Bronchial epithelial cell (primary cell): ENCODE measurements around the gene MFGE8. TPM values are rescaled to one million over a fixed set of nuclear protein-coding genes. Genes with fewer than 3 reads are reported as not detected.
"Not testable (repeated sequence)": the region's sequence is repeated elsewhere in the genome, so short reads cannot be mapped to it uniquely, and the experiment has no call there.

Experiments
- DNase-seq: peaks from one replicate; pipeline ENCODE4 v3.0.0-alpha.2; 2010; ENCODE audit warnings: low read depth
- FAIRE-seq: peaks from 2 replicates; lab custom pipeline; 2011; peaks lifted over from hg19 to GRCh38; lab: Jason Lieb, UNC
- H3K27me3 ChIP-seq: 2 replicates; pipeline ENCODE4 v1.5.1; 2011; ENCODE audit warnings: low read length; ENCODE audit not compliant: control insufficient read depth, insufficient read depth
- H3K36me3 ChIP-seq: 2 replicates; pipeline ENCODE4 v1.5.1; 2011; ENCODE audit warnings: low read length; ENCODE audit not compliant: control insufficient read depth, insufficient read depth
- H3K4me3 ChIP-seq: 2 replicates; pipeline ENCODE4 v1.5.1; 2011; ENCODE audit warnings: mild to moderate bottlenecking, low read depth, low read length, control low read depth
- CTCF ChIP-seq: IDR thresholded peaks from 2 replicates; pipeline ENCODE4 v1.5.1; 2011; ENCODE audit warnings: mild to moderate bottlenecking, moderate library complexity, low read length, control low read depth, inconsistent platforms; ENCODE audit not compliant: insufficient read depth, severe bottlenecking
- total RNA-seq: library from RNA; depleted of rRNA; stranded (reverse); fragments of >200 nt; gene quantifications from 2 replicates; pipeline ENCODE4 v1.2.1, GENCODE V29; 2014

MFGE8 gene
- total RNA-seq, 1 donor from 2014 or later = 24.0 TPM

- no peak for TF ChIP-seq CTCF
- FAIRE-seq (no peak), DNase-seq (no peak)
- Histone ChIP-seq H3K4me3 (no peak overlapping the region), H3K27me3 (no peaks in the 10 kb centered on the region), H3K36me3 (no peaks in the 10 kb centered on the region)
Observed at GRCh38 chr15:88950600-88951160, 37.5 kb upstream of the MFGE8 start.

GRCh38 chr15:88949734-88950400 lies 36.7 kb upstream of the MFGE8 start:
- Histone ChIP-seq H3K36me3 (no peaks in the 10 kb centered on the region), H3K27me3 (no peaks in the 10 kb centered on the region), H3K4me3 (no peak overlapping the region)
- FAIRE-seq (no peak), DNase-seq (no peak)
- TF ChIP-seq CTCF = no peak

GRCh38 chr15:88940110-88940675 lies 27.0 kb upstream of the MFGE8 start:
- no peak for TF ChIP-seq CTCF
- H3K4me3 ChIP-seq = no peak overlapping the region
- DNase-seq (no peak), FAIRE-seq (no peak)
- no peaks in the 10 kb centered on the region for H3K36me3 ChIP-seq
- no peaks in the 10 kb centered on the region for H3K27me3 ChIP-seq

- no peak for FAIRE-seq
Observed at GRCh38 chr15:88939486-88939806, 26.3 kb upstream of the MFGE8 start.

GRCh38 chr15:88938802-88939485 lies 25.8 kb upstream of the MFGE8 start:
- DNase-seq (no peak), FAIRE-seq (no peak)
- TF ChIP-seq CTCF = no peak
- no peaks in the 10 kb centered on the region for H3K27me3 ChIP-seq
- H3K4me3 ChIP-seq = no peak overlapping the region
- H3K36me3 ChIP-seq = no peaks in the 10 kb centered on the region

More at GRCh38 chr15:88939486-88939806, 26.3 kb upstream of the MFGE8 start:
- TF ChIP-seq CTCF = no peak
- no peaks in the 10 kb centered on the region for H3K27me3 ChIP-seq
- H3K36me3 ChIP-seq = no peaks in the 10 kb centered on the region
- no peak for DNase-seq
- H3K4me3 ChIP-seq = no peak overlapping the region

- FAIRE-seq, H3K4me3 ChIP-seq, DNase-seq, H3K27me3 ChIP-seq, H3K36me3 ChIP-seq: not testable (repeated sequence)
Observed at GRCh38 chr15:88934449-88934848, 21.3 kb upstream of the MFGE8 start.
